HG03064 (cell line): ENCODE data around the gene RAB27A.

ENCODE experiments used
- ATAC-seq: cut with Tn5 transposase; IDR thresholded peaks from one replicate; pipeline ENCODE4 v1.9.1; 2021; ENCODE audit warnings: low read depth; ENCODE audit not compliant: unreplicated experiment

The RAB27A gene

GRCh38 chr15:55164284-55164683 lies 125.3 kb downstream of the RAB27A start:
- ATAC-seq = no peak
